ENCODE data around the gene IRF8. TPM values are rescaled to one million over a fixed set of nuclear protein-coding genes. Genes with fewer than 3 reads are reported as not detected.
"Not testable (repeated sequence)": the region's sequence is repeated elsewhere in the genome, so short reads cannot be mapped to it uniquely, and the experiment has no call there.

The IRF8 gene
- total and polyA plus RNA-seq, 10 donors: 103 to 329 (median 252) TPM

DNA sequence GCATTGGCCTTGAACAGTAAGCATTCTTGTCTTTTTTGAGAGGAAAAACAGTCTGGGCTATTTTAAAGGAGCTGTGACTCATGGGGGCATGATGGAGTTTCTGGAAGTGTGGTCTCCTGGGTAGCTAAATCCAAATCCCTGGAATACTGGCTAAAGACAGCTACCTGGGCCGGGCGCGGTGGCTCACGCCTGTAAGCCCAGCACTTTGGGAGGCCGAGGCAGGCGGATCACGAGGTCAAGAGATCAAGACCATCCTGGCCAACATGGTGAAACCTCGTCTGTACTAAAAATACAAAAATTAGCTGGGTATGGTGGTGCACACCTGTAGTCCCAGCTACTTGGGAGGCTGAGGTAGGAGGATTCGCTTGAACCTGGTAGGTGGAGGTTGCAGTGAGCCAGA, 8.3 kb downstream of the IRF8 start:
- 82 to 93% (median 91%) methylated on average over 9 of the region's 9 CpGs for WGBS, 5 donors
- peak; percentile 20 to 61 (median 44) for TF ChIP-seq POLR2AphosphoS5 (IDR thresholded peaks at IDR 0.05)
- intact Hi-C loops (cut with DNase I; ENCODE audit: low total_unique reads); H3K27me3 ChIP-seq (replicated peaks in 1 of 7); H3K9me3 ChIP-seq: not testable (repeated sequence)
- H3K27ac ChIP-seq: peak overlapping the region; percentile 35 to 93 (median 84)
- peaks cover 50 to 100% (median 98%) of the 10 kb centered on the region in 6 donors for H3K4me1 ChIP-seq
- peaks cover 0 to 91% (median 50%) of the 10 kb centered on the region in 6 donors for H3K36me3 ChIP-seq
- DNase-seq: peak; percentile 44
- H3K4me3 ChIP-seq: peak overlapping the region in 3 of 8 donors; percentile 5 to 95 (median 14)

DNA sequence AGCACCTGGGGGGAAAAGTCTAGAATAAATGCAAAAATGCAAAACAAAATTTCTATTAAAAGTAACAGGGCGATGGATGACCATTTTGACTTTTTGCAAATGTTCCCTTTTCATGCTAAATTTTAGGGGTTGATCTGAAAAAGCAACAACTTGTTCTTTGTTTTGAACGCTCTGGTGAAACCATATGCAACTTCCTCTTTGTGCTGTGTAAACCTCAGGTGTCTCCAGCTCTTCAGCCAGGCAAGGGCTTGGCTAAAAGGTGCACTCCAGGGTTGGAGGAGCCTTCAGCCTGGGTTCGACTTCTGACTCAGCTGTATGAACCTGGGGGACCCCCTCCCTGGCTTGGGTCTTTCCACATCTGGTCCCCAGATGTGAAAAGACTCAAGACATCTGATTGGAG, 9.5 kb downstream of the IRF8 start:
- TF ChIP-seq, protein P1, sequence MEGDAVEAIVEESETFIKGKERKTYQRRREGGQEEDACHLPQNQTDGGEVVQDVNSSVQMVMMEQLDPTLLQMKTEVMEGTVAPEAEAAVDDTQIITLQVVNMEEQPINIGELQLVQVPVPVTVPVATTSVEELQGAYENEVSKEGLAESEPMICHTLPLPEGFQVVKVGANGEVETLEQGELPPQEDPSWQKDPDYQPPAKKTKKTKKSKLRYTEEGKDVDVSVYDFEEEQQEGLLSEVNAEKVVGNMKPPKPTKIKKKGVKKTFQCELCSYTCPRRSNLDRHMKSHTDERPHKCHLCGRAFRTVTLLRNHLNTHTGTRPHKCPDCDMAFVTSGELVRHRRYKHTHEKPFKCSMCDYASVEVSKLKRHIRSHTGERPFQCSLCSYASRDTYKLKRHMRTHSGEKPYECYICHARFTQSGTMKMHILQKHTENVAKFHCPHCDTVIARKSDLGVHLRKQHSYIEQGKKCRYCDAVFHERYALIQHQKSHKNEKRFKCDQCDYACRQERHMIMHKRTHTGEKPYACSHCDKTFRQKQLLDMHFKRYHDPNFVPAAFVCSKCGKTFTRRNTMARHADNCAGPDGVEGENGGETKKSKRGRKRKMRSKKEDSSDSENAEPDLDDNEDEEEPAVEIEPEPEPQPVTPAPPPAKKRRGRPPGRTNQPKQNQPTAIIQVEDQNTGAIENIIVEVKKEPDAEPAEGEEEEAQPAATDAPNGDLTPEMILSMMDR (IDR thresholded peaks at IDR 0.05 in 8 of 11, conservative IDR thresholded peaks at IDR 0.05 in 3 of 11): no peak
- TF ChIP-seq POLR2A (IDR thresholded peaks at IDR 0.05): peak in 1 of 3 donors; percentile 21
- TF ChIP-seq POLR2AphosphoS5 (IDR thresholded peaks at IDR 0.05): peak in 2 of 3 donors; percentile 48 to 87
- intact Hi-C loops (cut with DNase I; ENCODE audit: low total_unique reads): no loop called here
- peak; percentile 78 for DNase-seq
- H3K27me3 ChIP-seq (replicated peaks in 1 of 7): no peaks in the 10 kb centered on the region
- H3K27ac ChIP-seq: peak overlapping the region; percentile 64 to 93 (median 84)
- H3K36me3 ChIP-seq: peaks cover 0 to 96% (median 57%) of the 10 kb centered on the region in 6 donors
- peaks cover 55 to 100% (median 100%) of the 10 kb centered on the region in 6 donors for H3K4me1 ChIP-seq
- H3K9me3 ChIP-seq: no peaks in the 10 kb centered on the region
- 30 to 51% (median 39%) methylated on average over 3 of the region's 3 CpGs for WGBS, 5 donors
- peak overlapping the region in 2 of 8 donors; percentile 5 to 95 for H3K4me3 ChIP-seq

GRCh38 chr16:85908889-85909589, 10.1 kb downstream of the IRF8 start:
- no peaks in the 10 kb centered on the region for H3K27me3 ChIP-seq (replicated peaks in 1 of 7)
- peak; percentile 59 for DNase-seq
- H3K27ac ChIP-seq: peak overlapping the region; percentile 64 to 93 (median 84)
- intact Hi-C loops (cut with DNase I; ENCODE audit: low total_unique reads): no loop called here
- H3K4me3 ChIP-seq: peak overlapping the region in 2 of 8 donors; percentile 5 to 95
- WGBS, 5 donors: 40 to 52% (median 42%) methylated on average over 10 of the region's 10 CpGs
- H3K9me3 ChIP-seq: no peaks in the 10 kb centered on the region
- TF ChIP-seq POLR2A (IDR thresholded peaks at IDR 0.05): no peak
- TF ChIP-seq POLR2AphosphoS5 (IDR thresholded peaks at IDR 0.05): peak in 1 of 3 donors; percentile 5
- peaks cover 0 to 96% (median 54%) of the 10 kb centered on the region in 6 donors for H3K36me3 ChIP-seq
- H3K4me1 ChIP-seq: peaks cover 59 to 100% (median 100%) of the 10 kb centered on the region in 6 donors

- peak; percentile 86 for DNase-seq
- intact Hi-C loops (cut with DNase I; ENCODE audit: low total_unique reads): no loop called here
- peaks cover 0 to 96% (median 52%) of the 10 kb centered on the region in 6 donors for H3K36me3 ChIP-seq
Measured at GRCh38 chr16:85909932-85910853, 11.2 kb downstream of the IRF8 start.

More at GRCh38 chr16:85909932-85910853, 11.2 kb downstream of the IRF8 start:
- Histone ChIP-seq H3K4me3 (peak overlapping the region in 3 of 8 donors; percentile 1 to 95 (median 9)), H3K9me3 (no peaks in the 10 kb centered on the region), H3K27me3 (replicated peaks in 1 of 7) (no peaks in the 10 kb centered on the region), H3K4me1 (peaks cover 60 to 100% (median 100%) of the 10 kb centered on the region in 6 donors), H3K27ac (peak overlapping the region; percentile 60 to 93 (median 84))
- no peak for TF ChIP-seq POLR2A (IDR thresholded peaks at IDR 0.05)
- TF ChIP-seq, protein P1 (IDR thresholded peaks at IDR 0.05 in 8 of 11, conservative IDR thresholded peaks at IDR 0.05 in 3 of 11): no peak
- TF ChIP-seq POLR2AphosphoS5 (IDR thresholded peaks at IDR 0.05): peak in 1 of 3 donors; percentile 84
- 72 to 77% (median 74%) methylated on average over 17 of the region's 17 CpGs for WGBS, 5 donors
